Testis (tissue), 2 donors: ENCODE data around the gene HS2ST1.

Experiments used
- CTCF ChIP-seq, 3 experiments: fragments of 450-650 bp in 2 of 3; fragments of 200-600 bp in 1 of 3; sonication (generic) in 1 of 3; IDR thresholded peaks; one replicate each; pipeline ENCODE4 v1.5.1; 2016 to 2019; ENCODE audit warnings: antibody characterized with exemption in 3 of 3, mild to moderate bottlenecking in 2 of 3, moderate library complexity in 1 of 3
- POLR2A ChIP-seq: fragments of 450-650 bp; IDR thresholded peaks from one replicate; pipeline ENCODE4 v1.6.1; 2017; ENCODE audit warnings: antibody characterized with exemption, mild to moderate bottlenecking, moderate library complexity

GRCh38 chr1:87126886-87127505 lies 212.6 kb downstream of the HS2ST1 start:
- TF ChIP-seq POLR2A (no peak), CTCF (IDR thresholded peaks at IDR 0.05) (no peak)
